Pancreas (tissue), 10 donors: Measurements from ENCODE around the gene HS6ST2. TPM values are rescaled to one million over a fixed set of nuclear protein-coding genes. Genes with fewer than 3 reads are reported as not detected.

ENCODE experiments used
- ATAC-seq, 4 donors: fragments of 200-7000 bp; cut with Tn5 transposase; one replicate each; pipeline versions ENCODE4 v1.8.0 to v1.9.1; 2020; ENCODE audit warnings: mild to moderate bottlenecking in 4 of 4, moderate library complexity in 4 of 4
- DNase-seq, 6 donors: peaks; one replicate each; pipeline ENCODE4 v3.0.0-alpha.2; 2020
- FAIRE-seq: peaks from 2 replicates; lab custom pipeline; 2012; peaks lifted over from hg19 to GRCh38; lab: Jason Lieb, UNC
- H3K27ac ChIP-seq, 4 donors: fragments of 200-600 bp; sonication (generic); 1 replicate in 3 of 4; 2 replicates in 1 of 4; pipeline versions ENCODE4 v1.5.0 to v1.8.0; 2020
- H3K27me3 ChIP-seq, 4 donors: fragments of 200-600 bp; one replicate each; pipeline ENCODE4 v1.8.0; 2021
- H3K36me3 ChIP-seq, 3 donors: fragments of 200-600 bp; sonication (generic) in 1 of 3; one replicate each; pipeline versions ENCODE4 v1.5.0 to v1.8.0; 2020 to 2021
- H3K4me1 ChIP-seq, 3 donors: fragments of 200-600 bp; one replicate each; pipeline ENCODE4 v1.8.0; 2021
- H3K4me3 ChIP-seq, 4 donors: fragments of 200-600 bp; sonication (generic) in 2 of 4; one replicate each; pipeline versions ENCODE4 v1.5.0 to v1.8.0; 2020 to 2021
- H3K9me3 ChIP-seq, 4 donors: fragments of 200-600 bp; one replicate each; pipeline ENCODE4 v1.8.0; 2021
- WGBS, 2 donors: extraction: QIAGEN DNeasy Blood & Tissue Kit; methylation state at CpG; one replicate each; pipeline ENCODE4 v1.1.7; 2013; 5-methylcytosine and 5-hydroxymethylcytosine counted together
- intact Hi-C, 3 donors: fragments of 100-400 bp; cut with DNase I; formaldehyde crosslinking; loops; one replicate each; pipeline versions ENCODE4 v1.11.1 to v1.14.2; 2022
- polyA plus RNA-seq, 2 donors: library from polyadenylated mRNA; stranded (reverse); fragments of 200-250 nt; gene quantifications; one replicate each; pipeline ENCODE4 v1.2.3, GENCODE V29; 2013
- total RNA-seq, 6 donors: library from RNA; stranded (reverse); fragmentation: NEBNext Ultra II Directional in 4 of 6; extraction: Animal tissue kit (Norgen Biotek cat#: 25700) in 4 of 6; gene quantifications; one replicate each; pipeline versions ENCODE4 v1.2.1 to v1.2.4, GENCODE V29; 2021 to 2023
- TF ChIP-seq, protein P1 (sequence below), 4 donors: fragments of 200-600 bp; sonication (generic) in 3 of 4; IDR thresholded peaks; one replicate each; pipeline versions ENCODE4 v1.5.0 to v1.8.0; 2021; ENCODE audit warnings: antibody characterized with exemption in 4 of 4
- donor health status: healthy with polysubstance abuse.
- donor health status: DM: no; HTN: no; CAD: no; lungs with moderate emphysema.
- donor health status: DM: no; HTN: no; CAD: no.
- donor health status: control.
- donor health status: control.
- donor health status: Bipolar disorder and iron deficiency.
- donor health status: DM: yes; HTN: yes; CAD: no.
- donor health status: DM: no; HTN: no; CAD: no.
- donor health status: DM: no; HTN: no; CAD: no.
- donor health status: DM: yes; HTN: yes; CAD: no.

HS6ST2 gene
- total and polyA plus RNA-seq, 8 donors = 0.72 to 5.9 (median 3.4) TPM

DNA sequence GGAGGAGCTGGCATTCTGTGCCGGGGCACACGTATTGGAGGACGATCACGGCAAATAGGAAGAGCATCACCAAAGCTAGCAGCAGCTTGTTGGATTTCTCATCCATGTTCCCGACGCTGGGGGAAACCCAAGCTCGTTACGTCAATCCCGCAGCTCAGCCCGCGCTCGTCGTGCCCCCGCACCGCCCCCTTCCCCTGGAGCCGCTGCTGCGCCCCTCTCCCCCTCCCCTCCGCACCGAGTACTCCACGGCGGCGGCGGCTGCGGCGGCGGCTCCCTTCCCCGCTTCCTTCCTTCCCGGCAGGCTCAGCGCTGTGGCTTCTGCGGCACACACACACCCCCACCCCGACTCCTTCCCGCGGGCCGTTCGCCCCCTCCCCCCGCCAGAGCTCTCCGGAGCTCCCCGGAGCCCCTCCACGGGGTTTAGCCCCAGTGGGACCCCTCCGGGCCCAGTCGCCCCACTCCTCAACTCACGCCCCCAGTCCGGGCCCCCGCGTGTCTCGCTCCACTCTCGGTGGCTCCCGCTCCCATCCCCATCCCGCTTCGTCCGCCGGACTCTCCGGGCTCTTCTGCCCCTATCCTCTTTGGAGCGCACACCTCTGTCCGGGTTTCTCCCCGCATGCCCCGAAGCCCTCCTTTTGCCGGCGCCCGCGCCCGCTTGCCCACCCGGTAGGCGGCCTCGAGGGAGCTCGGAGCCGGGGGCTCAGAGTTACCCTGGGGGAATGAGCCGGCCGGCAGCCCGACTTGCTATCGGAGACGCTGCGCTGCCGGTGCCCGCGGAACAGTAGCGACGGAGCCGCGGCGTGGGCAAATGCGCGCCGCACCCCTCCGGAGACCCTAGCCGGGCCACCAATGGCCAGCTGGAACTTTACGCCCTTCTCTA is 978 bp downstream of the HS6ST2 start:
- H3K36me3 ChIP-seq = no peaks in the 10 kb centered on the region
- H3K27me3 ChIP-seq = peaks cover 0 to 19% (median 3%) of the 10 kb centered on the region in 4 donors
- H3K4me1 ChIP-seq = no peaks in the 10 kb centered on the region
- peak overlapping the region; percentile 12 to 41 (median 33) for H3K4me3 ChIP-seq
- no peak overlapping the region for H3K27ac ChIP-seq
- intact Hi-C loops = no loop called here
- no peak for FAIRE-seq
- 2 to 31% methylated on average over 81 to 86 of the region's 87 CpGs for WGBS, 2 donors
- H3K9me3 ChIP-seq = no peaks in the 10 kb centered on the region
- TF ChIP-seq, protein P1, sequence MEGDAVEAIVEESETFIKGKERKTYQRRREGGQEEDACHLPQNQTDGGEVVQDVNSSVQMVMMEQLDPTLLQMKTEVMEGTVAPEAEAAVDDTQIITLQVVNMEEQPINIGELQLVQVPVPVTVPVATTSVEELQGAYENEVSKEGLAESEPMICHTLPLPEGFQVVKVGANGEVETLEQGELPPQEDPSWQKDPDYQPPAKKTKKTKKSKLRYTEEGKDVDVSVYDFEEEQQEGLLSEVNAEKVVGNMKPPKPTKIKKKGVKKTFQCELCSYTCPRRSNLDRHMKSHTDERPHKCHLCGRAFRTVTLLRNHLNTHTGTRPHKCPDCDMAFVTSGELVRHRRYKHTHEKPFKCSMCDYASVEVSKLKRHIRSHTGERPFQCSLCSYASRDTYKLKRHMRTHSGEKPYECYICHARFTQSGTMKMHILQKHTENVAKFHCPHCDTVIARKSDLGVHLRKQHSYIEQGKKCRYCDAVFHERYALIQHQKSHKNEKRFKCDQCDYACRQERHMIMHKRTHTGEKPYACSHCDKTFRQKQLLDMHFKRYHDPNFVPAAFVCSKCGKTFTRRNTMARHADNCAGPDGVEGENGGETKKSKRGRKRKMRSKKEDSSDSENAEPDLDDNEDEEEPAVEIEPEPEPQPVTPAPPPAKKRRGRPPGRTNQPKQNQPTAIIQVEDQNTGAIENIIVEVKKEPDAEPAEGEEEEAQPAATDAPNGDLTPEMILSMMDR (IDR thresholded peaks at IDR 0.05) = no peak
- peak; percentile 3 to 77 (median 37) for DNase-seq
- peak; percentile 58 to 71 (median 64) for ATAC-seq

DNA sequence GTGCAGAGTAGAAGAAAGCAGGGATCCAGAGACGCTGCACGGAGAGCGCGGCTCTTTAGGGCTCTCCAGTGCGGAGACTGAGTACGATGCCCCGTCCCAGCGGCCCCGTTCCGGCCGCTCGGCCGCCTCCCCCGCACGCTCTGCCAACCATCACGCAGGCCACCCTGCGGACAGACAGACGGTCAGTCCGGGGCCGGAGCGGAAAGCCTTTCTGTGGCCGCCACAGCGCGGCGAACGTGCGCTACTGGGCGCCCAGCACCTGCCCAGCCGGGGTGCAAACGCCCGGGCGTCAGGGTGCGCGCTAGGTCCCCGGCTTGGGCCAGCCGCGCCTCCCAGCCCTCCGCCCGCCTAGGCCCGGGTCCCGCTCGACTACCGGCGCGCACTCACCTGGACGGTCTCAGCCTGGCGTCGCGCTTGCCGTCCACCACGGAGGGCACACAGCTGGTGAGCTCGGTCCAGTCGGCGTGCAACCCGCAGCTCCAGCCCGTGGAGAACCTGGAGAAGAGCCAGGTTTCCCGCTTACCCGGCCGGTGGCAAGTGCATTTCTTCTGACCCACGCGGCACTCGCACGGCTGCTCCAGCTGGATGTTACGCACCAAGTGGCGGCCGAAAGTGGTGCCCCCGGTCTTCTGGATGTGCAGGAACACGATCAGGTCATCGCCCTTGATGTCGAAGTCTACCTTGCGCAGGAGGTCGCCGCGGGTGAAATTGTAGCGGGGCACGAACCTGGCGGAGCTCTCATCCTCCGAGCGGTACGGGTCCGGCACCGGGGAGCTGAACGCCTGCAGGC is 1.8 kb downstream of the HS6ST2 start:
- no peaks in the 10 kb centered on the region for H3K36me3 ChIP-seq
- TF ChIP-seq, protein P1 (IDR thresholded peaks at IDR 0.05) = no peak
- H3K27ac ChIP-seq = no peak overlapping the region
- peaks cover 0 to 15% (median 3%) of the 10 kb centered on the region in 4 donors for H3K27me3 ChIP-seq
- 1 to 28% methylated on average over 77 to 83 of the region's 83 CpGs for WGBS, 2 donors
- FAIRE-seq (no peak), DNase-seq (peak in 4 of 6 donors; percentile 33 to 81 (median 52)), ATAC-seq (peak; percentile 25 to 59 (median 50))
- H3K9me3 ChIP-seq = no peaks in the 10 kb centered on the region
- H3K4me3 ChIP-seq = peak overlapping the region; percentile 12 to 41 (median 33)
- no peaks in the 10 kb centered on the region for H3K4me1 ChIP-seq
- intact Hi-C loops = no loop called here

DNA sequence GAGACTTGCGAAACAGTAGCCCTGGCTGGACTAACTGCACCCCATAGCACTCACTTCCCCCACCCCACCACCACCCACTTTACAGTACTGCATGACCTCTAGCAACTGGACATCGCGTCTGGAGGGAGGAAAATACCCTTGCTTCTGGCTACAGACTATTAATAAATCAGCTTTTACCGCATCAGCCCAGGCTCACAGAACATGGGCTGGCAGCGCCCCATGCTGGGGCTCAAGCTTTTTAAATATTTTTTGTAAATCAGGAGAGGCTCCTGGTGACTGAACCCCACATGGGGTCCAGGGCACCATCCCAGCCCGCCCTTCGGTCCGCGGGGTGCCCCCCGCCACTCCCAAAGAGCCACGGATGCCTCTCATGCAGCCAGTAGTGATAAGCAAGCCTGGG is 2.7 kb downstream of the HS6ST2 start:
- Histone ChIP-seq H3K27ac (no peak overlapping the region), H3K27me3 (peaks cover 0 to 14% (median 3%) of the 10 kb centered on the region in 4 donors), H3K4me3 (no peak overlapping the region), H3K36me3 (no peaks in the 10 kb centered on the region), H3K4me1 (no peaks in the 10 kb centered on the region), H3K9me3 (no peaks in the 10 kb centered on the region)
- DNase-seq (no peak), FAIRE-seq (no peak), ATAC-seq (no peak)
- TF ChIP-seq, protein P1 (IDR thresholded peaks at IDR 0.05) = no peak
- intact Hi-C loops = no loop called here
- 28 to 30% methylated on average over 11 of the region's 11 CpGs for WGBS, 2 donors

DNA sequence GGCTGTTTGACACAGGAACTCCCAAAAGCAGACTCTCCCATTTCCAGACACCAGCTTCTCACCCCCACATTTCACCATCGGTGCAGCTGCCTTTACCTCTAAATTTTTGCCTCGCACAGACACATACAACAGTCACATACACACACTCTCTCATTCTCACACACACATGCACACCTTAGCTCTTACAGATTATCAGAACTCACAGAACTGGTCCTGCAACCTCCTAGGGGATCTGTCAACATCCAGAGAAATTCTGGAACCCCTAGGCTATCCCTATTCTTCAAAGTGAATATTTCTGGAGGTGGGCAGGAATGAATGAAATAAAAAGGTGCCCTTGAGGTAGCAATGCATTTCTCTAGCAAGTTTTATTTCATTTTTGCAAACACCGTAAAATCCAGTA is 4.1 kb downstream of the HS6ST2 start:
- DNase-seq = peak in 2 of 6 donors; percentile 2 to 24
- no peaks in the 10 kb centered on the region for H3K36me3 ChIP-seq
- no peaks in the 10 kb centered on the region for H3K4me1 ChIP-seq
- H3K9me3 ChIP-seq = no peaks in the 10 kb centered on the region
- FAIRE-seq = no peak
- ATAC-seq = peak; percentile 21 to 42 (median 29)
- H3K4me3 ChIP-seq = no peak overlapping the region
- TF ChIP-seq, protein P1 (IDR thresholded peaks at IDR 0.05) = no peak
- intact Hi-C loops = no loop called here
- H3K27me3 ChIP-seq = peaks cover 0 to 8% (median 3%) of the 10 kb centered on the region in 4 donors
- 33 to 54% methylated on average over 3 of the region's 3 CpGs for WGBS, 2 donors
- no peak overlapping the region for H3K27ac ChIP-seq
